HCT116 (cell line): ENCODE data around the gene GATAD2B. TPM values are rescaled to one million over a fixed set of nuclear protein-coding genes. Genes with fewer than 3 reads are reported as not detected.

ENCODE experiments used
- ATAC-seq: fragments of 200-7000 bp; cut with Tn5 transposase; 2 replicates; pipeline ENCODE4 v1.9.1; 2020; ENCODE audit warnings: mild to moderate bottlenecking, moderate library complexity
- BruUV-seq: library from RNA; stranded (reverse); fragments of 400-500 nt; replicated peaks from 2 replicates; lab custom pipeline; 2021; lab: Mats Ljungman, UMichigan
- CTCF ChIA-PET: fragments of 300-600 bp; sonication (Branson Sonifier 250); formaldehyde crosslinking; loops from one replicate; lab custom pipeline; 2021; ENCODE audit warnings: antibody characterized with exemption; lab: Charles Lee
- POLR2A ChIA-PET: fragments of 300-600, 350-600 bp; sonication (Branson Sonifier 250); formaldehyde crosslinking; loops from one replicate; lab custom pipeline; 2021; ENCODE audit warnings: antibody characterized with exemption; lab: Charles Lee
- RAD21 ChIA-PET, 2 experiments: fragments of 300-600 bp; sonication (Branson Sonifier 250); formaldehyde crosslinking; loops; one replicate each; lab custom pipeline; 2023; ENCODE audit warnings: low total read pairs in 2 of 2; ENCODE audit not compliant: uncharacterized antibody in 2 of 2, unreplicated experiment in 2 of 2, low non-redundant PET in 1 of 2; lab: Charles Lee
- DNase-seq: peaks from one replicate; pipeline ENCODE4 v3.0.0-alpha.2; 2010; ENCODE audit warnings: low read depth, low spot score
- H2AFZ ChIP-seq: fragments of 200-600 bp; shearing (Covaris generic), sonication (generic); 2 replicates; pipeline ENCODE4 v1.6.1; 2017; ENCODE audit warnings: low read depth, mixed run types, mixed read lengths, antibody characterized with exemption, low read length; ENCODE audit not compliant: poor library complexity, severe bottlenecking
- H3K27ac ChIP-seq: 2 replicates; pipeline ENCODE4 v1.5.1; 2012; ENCODE audit warnings: low read depth, low read length
- H3K27me3 ChIP-seq: fragments of 200-600 bp; sonication (generic); 2 replicates; pipeline ENCODE4 v1.6.1; 2016; ENCODE audit warnings: mixed run types, low read length, mixed read lengths; ENCODE audit not compliant: insufficient read depth
- H3K36me3 ChIP-seq, 2 experiments: fragments of 200-500 bp in 1 of 2; fragments of 200-600 bp in 1 of 2; sonication (Bioruptor generic) in 1 of 2; sonication (generic) in 1 of 2; 2 replicates each; pipeline versions ENCODE4 v1.5.1 to v1.6.1; 2014 to 2016; ENCODE audit warnings: low read length in 2 of 2, inconsistent platforms in 1 of 2, mixed read lengths in 1 of 2, mixed run types in 1 of 2; ENCODE audit not compliant: insufficient read depth in 2 of 2, control insufficient read depth in 1 of 2
- H3K4me1 ChIP-seq, 2 experiments: fragments of 200-600 bp in 1 of 2; sonication (generic) in 1 of 2; 2 replicates each; pipeline versions ENCODE4 v1.5.1 to v1.6.1; 2012 to 2017; ENCODE audit warnings: low read length in 2 of 2, inconsistent platforms in 1 of 2, mild to moderate bottlenecking in 1 of 2, mixed read lengths in 1 of 2, mixed run types in 1 of 2, moderate library complexity in 1 of 2; ENCODE audit not compliant: insufficient read depth in 2 of 2, control insufficient read depth in 1 of 2
- H3K4me2 ChIP-seq: fragments of 200-600 bp; sonication (generic); 2 replicates; pipeline ENCODE4 v1.6.1; 2017; ENCODE audit warnings: mixed run types, low read length, mixed read lengths
- H3K4me3 ChIP-seq, 2 experiments: fragments of 200-600 bp in 1 of 2; sonication (generic) in 1 of 2; replicated peaks in 1 of 2; 2 replicates each; pipeline ENCODE4 v1.5.1; 2011 to 2016; ENCODE audit warnings: low read length in 2 of 2, control low read depth in 1 of 2, low read depth in 1 of 2, mild to moderate bottlenecking in 1 of 2, mixed read lengths in 1 of 2, mixed run types in 1 of 2
- H3K79me2 ChIP-seq: fragments of 200-600 bp; sonication (generic); 2 replicates; pipeline ENCODE4 v1.6.1; 2017; ENCODE audit warnings: mild to moderate bottlenecking, mixed run types, low read length, moderate library complexity, mixed read lengths; ENCODE audit not compliant: insufficient read depth
- H3K9ac ChIP-seq: fragments of 200-600 bp; sonication (generic); 2 replicates; pipeline ENCODE4 v1.6.1; 2016; ENCODE audit warnings: low read length, mixed read lengths
- H3K9me2 ChIP-seq: fragments of 200-600 bp; sonication (generic), shearing (Covaris generic); 2 replicates; pipeline ENCODE4 v1.6.1; 2017; ENCODE audit warnings: mixed run types, mild to moderate bottlenecking, moderate library complexity; ENCODE audit not compliant: insufficient read depth
- H3K9me3 ChIP-seq, 2 experiments: fragments of 200-500 bp in 1 of 2; fragments of 200-600 bp in 1 of 2; sonication (Bioruptor generic) in 1 of 2; sonication (generic) in 1 of 2; 2 replicates each; pipeline ENCODE4 v1.6.1; 2014 to 2017; ENCODE audit warnings: low read length in 2 of 2, mixed read lengths in 2 of 2, inconsistent platforms in 1 of 2, low read depth in 1 of 2, mild to moderate bottlenecking in 1 of 2, mixed run types in 1 of 2, moderate library complexity in 1 of 2; ENCODE audit not compliant: control insufficient read depth in 1 of 2, insufficient read depth in 1 of 2
- H4K20me1 ChIP-seq: fragments of 200-600 bp; sonication (generic), shearing (Covaris generic); 2 replicates; pipeline ENCODE4 v1.6.1; 2017; ENCODE audit warnings: mixed run types, mild to moderate bottlenecking, moderate library complexity; ENCODE audit not compliant: insufficient read depth
- CBX3 ChIP-seq: IDR thresholded peaks from 2 replicates; pipeline ENCODE4 v1.6.1; 2012; ENCODE audit warnings: low read depth
- CEBPB ChIP-seq: IDR thresholded peaks from 2 replicates; pipeline ENCODE4 v1.6.1; 2012; ENCODE audit warnings: low read depth
- EZH2 ChIP-seq: fragments of 200-600 bp; sonication (generic); IDR thresholded peaks from 2 replicates; pipeline ENCODE4 v1.6.1; 2017; ENCODE audit warnings: antibody characterized with exemption, mixed run types
- JUND ChIP-seq: IDR thresholded peaks from 2 replicates; pipeline ENCODE4 v1.6.1; 2012
- POLR2A ChIP-seq: IDR thresholded peaks from 2 replicates; pipeline ENCODE4 v1.7.0; 2011; ENCODE audit warnings: borderline replicate concordance; ENCODE audit not compliant: insufficient read depth, insufficient read length; ENCODE audit errors: extremely low read depth
- POLR2AphosphoS5 ChIP-seq: IDR thresholded peaks from 2 replicates; pipeline ENCODE4 v1.6.1; 2011; ENCODE audit warnings: mild to moderate bottlenecking, low read depth, low read length, moderate library complexity
- ZFX ChIP-seq: fragments of 450-650 bp; IDR thresholded peaks from 2 replicates; pipeline ENCODE4 v1.6.1; 2017
- intact Hi-C: fragments of 100-400 bp; cut with micrococcal nuclease; formaldehyde crosslinking; loops from 2 replicates; pipeline ENCODE4 v1.10.0; 2022
- total RNA-seq: library from RNA; stranded (reverse); gene quantifications from one replicate; pipeline ENCODE4 v1.2.1, GENCODE V29; 2021; ENCODE audit not compliant: unreplicated experiment
- TF ChIP-seq, protein P1 (sequence below): IDR thresholded peaks from 2 replicates; pipeline ENCODE4 v1.6.1; 2011; ENCODE audit warnings: mild to moderate bottlenecking, low read length, moderate library complexity; ENCODE audit not compliant: insufficient replicate concordance; ENCODE audit errors: extremely low read depth

GATAD2B gene
- total RNA-seq, 1 experiment from 2014 or later: 50.2 TPM

GRCh38 chr1:153963850-153964331 is 41.1 kb upstream of the GATAD2B start:
- H3K9me2 ChIP-seq: no peaks in the 10 kb centered on the region
- H3K36me3 ChIP-seq: peaks cover 5 to 11% of the 10 kb centered on the region in 2 experiments; a peak in 1 of 4 replicates
- intact Hi-C loops: loop anchor here (5.0 kb wide), 1 partner anchor 182 kb away; no protein-coding TSS in a partner anchor
- no peaks in the 10 kb centered on the region for H3K9me3 ChIP-seq
- peak overlapping the region; percentile 86 for H3K4me2 ChIP-seq
- peaks cover 34% of the 10 kb centered on the region for H3K79me2 ChIP-seq
- H3K4me1 ChIP-seq: peaks cover 29 to 62% of the 10 kb centered on the region in 2 experiments
- POLR2A ChIA-PET: interaction anchor here (0.8 to 2.8 kb wide), 5 partner anchors 10 to 171 kb away, joined by 3 to 18 read pairs (median 3); partner anchors contain the start of genes DENND4B and RPS27
- ATAC-seq (peak; percentile 33), DNase-seq (peak; percentile 56)
- peak overlapping the region; percentile 96 for H3K9ac ChIP-seq
- H3K27me3 ChIP-seq: no peaks in the 10 kb centered on the region
- no TSS peak for BruUV-seq
- RAD21 ChIA-PET: interaction anchor here in 1 of 2 experiments (0.9 kb wide), 1 partner anchor 14 kb away, joined by 3 read pairs; the partner anchor contains the start of gene JTB
- peak overlapping the region; percentile 93 for H3K27ac ChIP-seq
- no peak overlapping the region for H2AFZ ChIP-seq
- TF ChIP-seq JUND (no peak), CBX3 (no peak), POLR2AphosphoS5 (peak; percentile 71), EZH2 (no peak), ZFX (no peak), POLR2A (peak; percentile 20), CEBPB (no peak)
- TF ChIP-seq, protein P1, sequence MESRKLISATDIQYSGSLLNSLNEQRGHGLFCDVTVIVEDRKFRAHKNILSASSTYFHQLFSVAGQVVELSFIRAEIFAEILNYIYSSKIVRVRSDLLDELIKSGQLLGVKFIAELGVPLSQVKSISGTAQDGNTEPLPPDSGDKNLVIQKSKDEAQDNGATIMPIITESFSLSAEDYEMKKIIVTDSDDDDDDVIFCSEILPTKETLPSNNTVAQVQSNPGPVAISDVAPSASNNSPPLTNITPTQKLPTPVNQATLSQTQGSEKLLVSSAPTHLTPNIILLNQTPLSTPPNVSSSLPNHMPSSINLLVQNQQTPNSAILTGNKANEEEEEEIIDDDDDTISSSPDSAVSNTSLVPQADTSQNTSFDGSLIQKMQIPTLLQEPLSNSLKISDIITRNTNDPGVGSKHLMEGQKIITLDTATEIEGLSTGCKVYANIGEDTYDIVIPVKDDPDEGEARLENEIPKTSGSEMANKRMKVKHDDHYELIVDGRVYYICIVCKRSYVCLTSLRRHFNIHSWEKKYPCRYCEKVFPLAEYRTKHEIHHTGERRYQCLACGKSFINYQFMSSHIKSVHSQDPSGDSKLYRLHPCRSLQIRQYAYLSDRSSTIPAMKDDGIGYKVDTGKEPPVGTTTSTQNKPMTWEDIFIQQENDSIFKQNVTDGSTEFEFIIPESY: no peak
- H4K20me1 ChIP-seq: no peaks in the 10 kb centered on the region
- CTCF ChIA-PET: interaction anchor here (0.8 to 2.1 kb wide), 2 partner anchors 18 to 23 kb away, joined by 3 to 9 read pairs; partner anchors contain the start of gene DENND4B
- H3K4me3 ChIP-seq: peak overlapping the region; percentile 94 to 97
